ENCODE measurements around the gene ARID1B. TPM values are rescaled to one million over a fixed set of nuclear protein-coding genes. Genes with fewer than 3 reads are reported as not detected.

Gene ARID1B
- total RNA-seq, 1 donor from 2014 or later, result 43.4 TPM

DNA sequence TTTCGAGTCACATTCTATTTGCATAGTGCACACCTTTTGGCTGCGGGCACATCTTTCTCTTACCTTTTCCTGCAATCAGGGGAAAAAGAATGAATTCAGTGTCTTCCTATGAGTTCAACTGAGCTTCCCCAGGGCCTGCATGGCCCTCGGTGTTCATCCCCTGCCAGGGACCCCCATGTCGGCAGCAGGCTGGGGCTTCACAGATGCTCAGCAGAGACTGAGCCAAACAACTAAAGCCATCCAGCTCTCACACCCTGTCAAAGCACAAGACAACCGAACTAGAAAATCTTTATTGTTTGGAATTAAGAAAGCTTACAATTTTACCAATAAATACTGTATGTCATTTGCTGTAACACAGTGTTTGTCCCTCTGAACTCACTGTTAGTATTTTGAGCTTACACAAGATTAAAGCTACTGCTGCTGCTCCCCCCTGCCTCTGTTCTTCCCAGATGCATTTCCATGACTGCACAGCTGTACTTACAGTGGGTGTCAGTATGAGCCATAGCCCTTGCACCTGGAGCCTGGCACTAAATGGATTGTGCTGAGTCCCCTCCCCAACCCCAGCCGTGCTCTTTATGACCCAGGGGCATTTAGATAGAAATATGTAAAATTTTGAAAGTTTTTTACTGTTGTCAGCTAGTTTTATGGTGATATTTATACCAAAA, 340.4 kb downstream of the ARID1B start:
- TF ChIP-seq, protein P1, sequence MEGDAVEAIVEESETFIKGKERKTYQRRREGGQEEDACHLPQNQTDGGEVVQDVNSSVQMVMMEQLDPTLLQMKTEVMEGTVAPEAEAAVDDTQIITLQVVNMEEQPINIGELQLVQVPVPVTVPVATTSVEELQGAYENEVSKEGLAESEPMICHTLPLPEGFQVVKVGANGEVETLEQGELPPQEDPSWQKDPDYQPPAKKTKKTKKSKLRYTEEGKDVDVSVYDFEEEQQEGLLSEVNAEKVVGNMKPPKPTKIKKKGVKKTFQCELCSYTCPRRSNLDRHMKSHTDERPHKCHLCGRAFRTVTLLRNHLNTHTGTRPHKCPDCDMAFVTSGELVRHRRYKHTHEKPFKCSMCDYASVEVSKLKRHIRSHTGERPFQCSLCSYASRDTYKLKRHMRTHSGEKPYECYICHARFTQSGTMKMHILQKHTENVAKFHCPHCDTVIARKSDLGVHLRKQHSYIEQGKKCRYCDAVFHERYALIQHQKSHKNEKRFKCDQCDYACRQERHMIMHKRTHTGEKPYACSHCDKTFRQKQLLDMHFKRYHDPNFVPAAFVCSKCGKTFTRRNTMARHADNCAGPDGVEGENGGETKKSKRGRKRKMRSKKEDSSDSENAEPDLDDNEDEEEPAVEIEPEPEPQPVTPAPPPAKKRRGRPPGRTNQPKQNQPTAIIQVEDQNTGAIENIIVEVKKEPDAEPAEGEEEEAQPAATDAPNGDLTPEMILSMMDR (IDR thresholded peaks at IDR 0.05; ENCODE audit: borderline replicate concordance), result no peak
- Histone ChIP-seq H3K27ac (replicated peaks) (no peak overlapping the region), H3K36me3 (peaks cover 8% of the 10 kb centered on the region), H3K9me3 (replicated peaks) (no peaks in the 10 kb centered on the region), H3K4me1 (peaks cover 40% of the 10 kb centered on the region), H3K4me3 (no peak overlapping the region), H3K27me3 (ENCODE audit: low read depth) (no peaks in the 10 kb centered on the region)
- DNase-seq, result no peak
- intact Hi-C loops (cut with micrococcal nuclease), result no loop called here

DNA sequence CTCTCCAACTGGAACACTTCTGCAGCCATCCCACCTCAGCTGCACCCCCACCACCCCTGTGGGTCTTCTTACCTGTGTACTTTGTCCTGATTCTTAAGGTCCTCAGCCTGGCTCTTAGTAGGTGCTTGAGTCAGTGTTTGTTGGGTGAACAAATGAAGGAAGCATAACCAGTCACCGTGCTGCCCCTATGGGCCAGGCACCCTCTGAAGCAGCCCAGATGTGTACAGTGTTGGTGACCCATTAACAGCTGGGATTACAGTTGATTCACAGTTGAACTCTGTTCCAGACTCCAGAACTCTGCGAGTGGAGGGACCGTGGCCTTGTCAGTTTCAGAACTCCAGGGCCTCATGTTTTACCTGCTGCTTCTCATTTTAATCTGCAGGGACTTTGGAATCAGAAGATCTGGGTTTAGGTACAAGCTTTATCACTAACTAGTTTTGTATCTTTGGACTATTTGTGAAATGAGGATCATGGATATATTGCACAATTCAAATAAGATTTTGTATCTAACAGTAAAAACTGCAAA, 342.4 kb downstream of the ARID1B start:
- TF ChIP-seq, protein P1 (IDR thresholded peaks at IDR 0.05; ENCODE audit: borderline replicate concordance), result no peak
- intact Hi-C loops (cut with micrococcal nuclease), result no loop called here
- no peak for DNase-seq

DNA sequence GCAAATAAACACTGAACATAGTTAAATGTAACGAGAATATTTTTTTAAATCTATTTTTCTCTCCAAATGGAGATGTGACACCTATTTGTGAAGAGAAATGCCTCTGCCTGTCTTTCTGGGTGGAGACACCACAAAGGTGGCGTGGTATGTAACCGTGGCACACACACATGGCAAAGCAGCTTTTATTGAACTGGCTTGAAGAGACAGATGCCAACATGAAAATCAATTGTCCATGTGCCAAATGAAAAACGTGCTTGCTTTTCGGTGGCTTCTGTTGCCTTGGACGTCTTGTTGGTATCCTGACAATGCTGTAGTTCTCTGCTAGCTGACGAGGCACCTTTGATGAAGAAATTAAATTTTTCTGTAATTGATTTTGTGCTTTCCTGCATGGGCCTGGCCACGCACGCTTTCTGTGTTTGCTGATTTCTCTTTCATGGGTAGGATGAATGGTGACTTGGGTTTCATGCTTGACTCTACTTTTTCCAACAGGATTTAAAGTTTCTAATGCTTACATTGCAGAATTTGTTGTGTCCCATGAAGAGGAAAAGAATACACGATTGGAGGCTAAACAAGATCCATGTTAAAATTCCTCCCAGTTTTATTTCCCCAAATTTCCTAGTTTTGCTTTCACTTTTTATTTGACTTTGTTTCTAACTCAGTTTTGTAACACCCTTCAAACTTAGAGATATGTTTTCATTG, 343.5 kb downstream of the ARID1B start:
- no peaks in the 10 kb centered on the region for H3K9me3 ChIP-seq (replicated peaks)
- peaks cover 60% of the 10 kb centered on the region for H3K4me1 ChIP-seq
- no peak for DNase-seq
- H3K27ac ChIP-seq (replicated peaks), result no peak overlapping the region
- H3K36me3 ChIP-seq, result no peaks in the 10 kb centered on the region
- no peak overlapping the region for H3K4me3 ChIP-seq
- TF ChIP-seq, protein P1 (IDR thresholded peaks at IDR 0.05; ENCODE audit: borderline replicate concordance), result no peak
- intact Hi-C loops (cut with micrococcal nuclease), result no loop called here
- no peaks in the 10 kb centered on the region for H3K27me3 ChIP-seq (ENCODE audit: low read depth)

More for the DNA sequence above, 342.4 kb downstream of the ARID1B start:
- no peak overlapping the region for H3K27ac ChIP-seq (replicated peaks)
- H3K36me3 ChIP-seq, result no peaks in the 10 kb centered on the region
- no peak overlapping the region for H3K4me3 ChIP-seq
- peaks cover 54% of the 10 kb centered on the region for H3K4me1 ChIP-seq
- H3K27me3 ChIP-seq (ENCODE audit: low read depth), result no peaks in the 10 kb centered on the region
- H3K9me3 ChIP-seq (replicated peaks), result no peaks in the 10 kb centered on the region

DNA sequence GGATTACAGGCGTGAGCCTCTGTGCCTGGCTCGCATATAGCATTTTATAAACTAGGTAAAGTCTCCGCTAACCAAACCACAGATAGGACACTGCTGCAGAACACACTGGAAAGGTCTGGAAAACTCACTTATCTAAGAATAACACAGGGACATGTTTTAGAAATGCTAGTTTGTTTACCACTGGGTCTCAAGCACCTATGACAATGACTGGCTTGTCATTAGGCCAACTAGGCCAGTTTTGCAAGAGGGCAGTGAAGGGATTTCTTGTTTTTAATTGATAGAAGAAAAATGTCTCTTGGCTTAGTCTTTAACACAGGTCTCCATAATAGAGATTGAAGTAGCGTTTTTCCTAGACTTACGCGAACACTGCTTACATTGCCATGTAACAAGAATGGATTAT, 344.7 kb downstream of the ARID1B start:
- no peak overlapping the region for H3K4me3 ChIP-seq
- peaks cover 60% of the 10 kb centered on the region for H3K4me1 ChIP-seq
- no peaks in the 10 kb centered on the region for H3K27me3 ChIP-seq (ENCODE audit: low read depth)
- no peaks in the 10 kb centered on the region for H3K9me3 ChIP-seq (replicated peaks)
- TF ChIP-seq, protein P1 (IDR thresholded peaks at IDR 0.05; ENCODE audit: borderline replicate concordance), result no peak
- intact Hi-C loops (cut with micrococcal nuclease), result no loop called here
- H3K27ac ChIP-seq (replicated peaks), result no peak overlapping the region
- no peak for DNase-seq
- no peaks in the 10 kb centered on the region for H3K36me3 ChIP-seq

DNA sequence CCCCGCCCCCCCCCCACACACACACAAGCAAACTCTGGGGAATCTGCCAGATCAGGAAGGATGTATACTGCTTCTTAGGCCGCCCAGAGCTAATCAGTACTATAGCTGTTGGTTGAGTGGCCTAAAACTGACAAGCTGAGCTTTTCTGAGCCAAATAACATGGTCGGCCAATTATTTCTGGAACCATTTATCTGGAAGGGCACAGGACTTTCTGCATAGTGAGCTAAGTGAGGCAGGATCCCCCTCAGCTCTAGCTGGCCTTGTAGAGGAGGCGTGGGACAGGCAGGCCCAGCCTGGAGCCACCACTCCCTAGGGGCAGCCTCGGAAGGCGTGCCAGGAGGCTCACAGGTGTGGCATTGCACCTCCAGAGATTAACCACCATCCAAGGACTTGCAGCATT, 346.1 kb downstream of the ARID1B start:
- intact Hi-C loops (cut with micrococcal nuclease), result no loop called here
- TF ChIP-seq, protein P1 (IDR thresholded peaks at IDR 0.05; ENCODE audit: borderline replicate concordance), result no peak
- DNase-seq, result no peak
- Histone ChIP-seq H3K27ac (replicated peaks) (peak overlapping the region; percentile 40), H3K9me3 (replicated peaks) (no peaks in the 10 kb centered on the region), H3K36me3 (no peaks in the 10 kb centered on the region), H3K27me3 (ENCODE audit: low read depth) (no peaks in the 10 kb centered on the region), H3K4me3 (no peak overlapping the region), H3K4me1 (peaks cover 51% of the 10 kb centered on the region)
